HepG2 (cell line): ENCODE measurements around the gene RFX2.
A peak's percentile ranks its signal among the peaks of the same experiment; 100 is the strongest.

Source experiments
- CTCF ChIP-seq: sonication (generic); formaldehyde crosslinking; IDR thresholded peaks from 2 replicates; pipeline ENCODE4 v1.5.0; 2020; ENCODE audit warnings: mild to moderate bottlenecking, missing genetic modification reagents, moderate library complexity
- EZH2 ChIP-seq: conservative IDR thresholded peaks from 2 replicates; pipeline ENCODE4 v1.6.1; 2012; ENCODE audit warnings: mild to moderate bottlenecking, low read depth, low read length, moderate library complexity
- MAZ ChIP-seq, 2 experiments: sonication (generic) in 1 of 2; formaldehyde crosslinking in 1 of 2; IDR thresholded peaks; 2 replicates each; pipeline versions ENCODE4 v1.5.0 to v1.6.1; 2012 to 2020; ENCODE audit warnings: low read depth in 2 of 2, mild to moderate bottlenecking in 2 of 2, borderline replicate concordance in 1 of 2, improper control_type of control experiment in 1 of 2, low read length in 1 of 2, missing genetic modification reagents in 1 of 2, moderate library complexity in 1 of 2
- SETDB1 ChIP-seq: sonication (generic); formaldehyde crosslinking; IDR thresholded peaks from 2 replicates; pipeline ENCODE4 v1.5.1; 2020; ENCODE audit warnings: missing genetic modification reagents, mild to moderate bottlenecking, borderline replicate concordance
- SIN3A ChIP-seq: IDR thresholded peaks from 2 replicates; pipeline ENCODE4 v1.6.1; 2011; ENCODE audit warnings: low read depth, mild to moderate bottlenecking, control low read depth, low read length, borderline replicate concordance
- TBP ChIP-seq: sonication (generic); formaldehyde crosslinking; IDR thresholded peaks from 2 replicates; pipeline ENCODE4 v1.5.0; 2020; ENCODE audit warnings: missing genetic modification reagents
- TCF7 ChIP-seq: sonication (generic); IDR thresholded peaks from 2 replicates; pipeline ENCODE4 v1.6.1; 2016; ENCODE audit warnings: antibody characterized with exemption, low read depth
- TP53 ChIP-seq: sonication (generic); formaldehyde crosslinking; conservative IDR thresholded peaks from 2 replicates; pipeline ENCODE4 v1.4.0; 2020; ENCODE audit warnings: missing genetic modification reagents

DNA sequence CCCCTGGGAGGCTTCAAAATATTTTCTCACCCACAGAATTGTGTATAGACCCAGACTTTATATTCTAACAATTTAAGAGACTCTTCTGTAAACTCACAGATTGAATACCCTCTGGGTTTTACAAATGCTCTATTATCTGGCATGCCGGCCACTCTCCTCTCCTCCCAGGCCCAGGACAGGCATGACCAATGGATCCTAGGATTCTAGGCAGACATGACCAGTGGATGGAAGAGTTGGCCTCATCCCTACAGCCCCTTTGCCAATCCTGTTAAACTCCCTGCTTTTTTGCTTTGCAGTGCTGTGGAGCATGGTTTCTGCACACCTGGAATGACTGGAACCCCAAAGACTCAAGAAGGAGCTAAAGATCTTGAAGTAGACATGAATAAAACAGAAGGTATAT, 30.9 kb upstream of the RFX2 start:
- TF ChIP-seq CTCF (no peak), EZH2 (no peak), SIN3A (no peak), TP53 (CRISPR knock-in tag) (no peak), TCF7 (no peak), TBP (no peak), MAZ (IDR thresholded peaks at IDR 0.05; ENCODE audit: borderline replicate concordance, low read depth, low read length) (no peak), MAZ (CRISPR knock-in tag; IDR thresholded peaks at IDR 0.05; ENCODE audit: low read depth) (no peak), SETDB1 (CRISPR knock-in tag) (0 out of 2 replicates have a peak, but pooled peaks have one; percentile 15)
